ENCODE data around the gene GRIP2.

GRIP2 gene

DNA sequence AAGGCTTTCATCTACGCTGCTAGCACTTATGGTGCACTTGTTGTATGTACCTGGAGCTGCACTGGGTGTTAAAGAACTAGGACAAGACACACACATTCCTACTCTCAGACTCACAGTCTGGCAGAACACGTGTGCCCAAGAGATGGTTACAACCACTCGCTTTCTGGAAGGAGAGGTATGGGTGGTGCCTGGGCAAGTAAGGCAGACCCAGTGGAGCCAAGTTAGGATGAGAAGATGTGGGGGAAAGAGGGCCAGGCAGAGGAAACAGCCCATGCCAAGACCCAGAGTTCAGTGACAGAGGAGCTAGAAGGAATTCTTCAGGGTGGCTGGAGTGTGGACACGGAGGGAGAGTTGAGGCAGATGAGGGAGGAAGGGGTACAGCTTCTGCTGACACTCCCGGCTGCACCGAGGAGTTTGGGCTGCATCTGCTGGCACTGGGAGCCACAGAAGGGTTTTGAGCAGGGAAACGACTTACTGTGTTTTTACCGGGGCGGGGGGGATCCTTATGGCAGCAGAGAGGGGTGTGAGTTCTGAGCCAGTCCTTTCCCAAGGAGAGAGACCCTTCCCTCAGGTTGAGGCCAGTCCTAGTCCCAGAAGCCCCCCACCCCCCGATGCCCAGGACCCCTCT, 59.0 kb downstream of the GRIP2 start:
- no peak for DNase-seq

DNA sequence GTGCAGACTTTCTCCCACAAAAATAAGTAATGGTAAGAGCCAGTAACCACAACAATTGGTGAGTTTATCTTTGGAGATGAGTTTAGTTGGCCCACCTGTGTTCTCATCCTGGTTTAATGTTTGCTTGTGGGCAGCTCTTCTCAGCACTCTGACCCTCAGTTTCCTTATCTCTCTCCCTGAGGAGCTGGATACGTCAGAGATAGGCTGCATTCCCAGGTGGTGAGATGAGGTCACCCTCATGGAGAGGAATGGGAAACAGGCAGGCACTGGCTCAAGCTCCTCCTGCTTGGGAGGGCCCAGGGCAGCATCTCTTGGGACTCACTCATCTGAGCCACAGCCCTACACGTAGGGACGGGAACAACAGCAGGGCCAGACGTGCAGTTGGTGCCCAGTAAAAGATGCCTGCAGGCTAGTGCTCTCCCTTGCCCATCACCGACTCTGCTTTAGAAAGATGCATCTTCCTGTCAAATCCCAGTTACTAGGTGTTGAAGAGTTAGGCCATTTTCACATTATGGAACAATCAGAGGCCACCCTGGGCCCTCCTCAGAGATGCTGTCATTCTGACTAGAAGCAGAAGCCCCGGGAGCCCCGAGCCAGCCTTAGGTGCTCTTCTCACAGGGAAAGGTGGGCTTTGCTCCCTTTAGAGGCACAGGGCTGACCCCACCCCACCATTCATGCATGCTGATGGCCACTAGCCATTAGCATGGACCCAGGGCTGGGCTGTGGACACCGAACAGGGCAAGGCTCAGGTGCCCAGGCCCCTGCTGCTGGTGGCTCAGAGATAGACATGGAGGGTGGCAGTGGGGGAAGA, 59.7 kb downstream of the GRIP2 start:
- DNase-seq: no peak

DNA sequence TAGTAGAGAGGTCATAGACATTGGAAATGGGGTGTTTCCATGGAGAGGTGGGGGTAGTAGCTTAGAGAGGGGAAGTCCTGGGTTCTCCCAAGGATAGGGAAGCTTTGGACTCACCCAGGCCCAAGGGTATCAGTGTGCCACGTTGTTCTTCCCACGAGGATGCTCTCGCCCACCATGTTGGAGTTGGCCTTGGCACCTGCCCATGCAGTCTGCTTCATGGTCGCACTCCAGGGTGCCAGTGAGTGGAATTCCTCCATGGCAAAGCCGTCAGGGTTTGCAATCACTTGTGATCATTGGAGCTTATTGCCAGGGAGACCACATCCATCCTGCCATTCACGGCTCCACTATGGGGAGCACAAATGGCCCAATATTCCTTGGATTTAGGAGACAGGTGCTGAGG, 60.6 kb downstream of the GRIP2 start:
- DNase-seq: no peak

DNA sequence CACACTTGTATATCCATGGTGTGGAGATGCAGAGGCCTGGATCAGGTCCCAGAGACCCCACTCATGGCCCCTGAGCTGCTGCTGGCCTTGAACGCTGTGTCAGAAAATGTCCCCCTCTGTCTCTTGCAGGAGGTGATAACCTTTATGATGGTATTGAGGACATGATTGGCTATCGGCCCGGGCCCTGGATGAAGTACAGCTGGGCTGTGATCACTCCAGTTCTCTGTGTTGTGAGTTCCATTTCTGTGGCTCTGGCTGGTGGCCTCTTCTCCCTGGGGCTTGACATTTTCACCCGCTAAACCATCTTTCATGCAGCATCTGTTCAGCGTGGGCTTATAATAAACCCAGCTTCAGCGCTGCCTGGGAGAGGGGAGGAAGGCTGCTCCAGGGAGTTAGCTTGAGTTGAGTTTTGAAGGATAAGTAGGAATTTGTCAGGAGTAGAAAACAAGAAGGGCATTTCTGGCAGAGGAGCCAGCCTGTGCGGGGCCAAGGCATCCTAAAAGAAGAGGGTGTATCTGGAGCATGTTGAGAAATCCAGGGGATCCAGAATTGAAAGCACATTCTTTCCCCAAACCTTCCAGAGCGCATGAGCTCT, 61.1 kb downstream of the GRIP2 start:
- DNase-seq: no peak

DNA sequence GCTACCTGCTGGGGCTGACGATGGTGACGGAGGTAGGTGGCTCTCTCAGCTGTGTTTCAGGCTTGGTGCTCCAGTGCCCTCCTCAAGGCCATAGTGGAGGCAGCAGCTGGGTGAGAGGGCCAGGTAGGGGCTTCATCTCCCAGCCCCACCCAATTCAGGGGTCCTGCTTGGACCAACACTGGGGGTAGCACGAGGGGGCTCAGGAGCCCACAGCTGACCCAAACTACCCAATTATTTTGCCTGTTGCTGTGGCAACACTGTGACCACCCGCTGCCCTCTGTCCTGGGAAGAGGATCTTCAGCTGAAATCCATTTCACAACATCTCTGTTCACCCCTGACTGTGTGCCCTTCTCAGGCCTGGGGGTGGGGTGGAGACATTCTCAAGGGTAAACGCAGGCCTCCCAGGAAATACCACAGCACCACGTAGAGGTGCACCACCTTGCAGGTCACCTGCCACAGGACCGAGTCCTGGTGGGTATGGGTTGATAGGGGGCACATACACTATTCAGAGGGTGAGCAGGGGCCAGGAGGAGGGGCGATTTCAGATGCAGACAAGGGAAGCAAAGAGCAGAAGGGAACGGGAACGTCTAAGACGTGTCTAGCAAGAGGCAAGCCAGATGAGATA, 62.7 kb downstream of the GRIP2 start:
- no peak for DNase-seq

DNA sequence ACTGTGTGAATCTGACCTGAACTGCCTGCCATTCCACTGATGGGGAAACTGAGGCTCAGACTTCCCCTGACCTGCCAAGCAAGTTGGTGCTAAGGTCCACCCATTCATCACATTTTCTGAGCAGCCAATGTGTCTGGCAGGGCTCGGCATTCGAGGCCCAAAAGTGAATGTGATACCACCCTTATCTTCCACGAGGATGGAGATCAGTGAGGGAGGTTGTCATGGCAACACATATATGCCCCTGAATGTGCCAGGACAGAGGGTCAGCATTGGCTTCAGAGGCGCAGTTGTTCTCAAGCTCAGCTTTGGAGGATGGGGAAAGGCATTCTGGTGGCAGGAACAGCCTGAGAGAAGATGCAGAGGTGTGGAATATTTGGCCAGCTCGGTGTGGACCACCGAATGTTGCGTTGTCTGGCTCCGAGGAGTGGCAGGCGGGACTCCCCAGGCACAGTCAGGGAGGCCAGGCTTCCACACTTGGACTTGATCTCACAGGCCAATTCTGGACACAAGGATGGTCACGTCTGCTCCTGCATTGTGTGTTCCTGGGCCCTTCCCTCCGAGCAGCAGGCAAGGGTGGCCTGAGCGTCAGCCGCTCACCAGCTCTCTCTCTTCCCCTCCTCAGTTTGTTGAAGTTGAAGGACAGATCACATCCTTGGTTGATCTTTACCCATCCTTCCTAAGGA, 63.4 kb downstream of the GRIP2 start:
- no peak for DNase-seq

DNA sequence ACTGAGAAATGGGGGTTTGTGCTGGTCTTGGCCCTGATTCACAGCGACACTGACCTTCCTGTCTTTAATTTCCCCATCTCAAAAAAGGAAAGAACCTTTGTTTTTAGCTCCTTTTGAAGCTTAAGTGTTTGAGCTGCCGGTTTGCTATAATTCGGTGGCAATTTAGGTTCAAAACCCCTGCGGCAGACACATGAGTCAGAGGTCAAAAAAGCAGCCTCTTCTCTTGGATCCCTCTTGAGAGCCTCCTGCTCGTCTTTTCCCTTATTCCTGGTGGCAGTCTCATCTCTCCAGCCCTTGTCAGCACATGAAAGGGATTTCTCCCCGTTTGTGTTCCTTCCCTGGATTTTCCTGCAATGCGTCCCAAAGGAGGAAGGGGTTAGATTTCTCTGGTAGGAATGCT, 64.5 kb downstream of the GRIP2 start:
- DNase-seq: no peak

DNA sequence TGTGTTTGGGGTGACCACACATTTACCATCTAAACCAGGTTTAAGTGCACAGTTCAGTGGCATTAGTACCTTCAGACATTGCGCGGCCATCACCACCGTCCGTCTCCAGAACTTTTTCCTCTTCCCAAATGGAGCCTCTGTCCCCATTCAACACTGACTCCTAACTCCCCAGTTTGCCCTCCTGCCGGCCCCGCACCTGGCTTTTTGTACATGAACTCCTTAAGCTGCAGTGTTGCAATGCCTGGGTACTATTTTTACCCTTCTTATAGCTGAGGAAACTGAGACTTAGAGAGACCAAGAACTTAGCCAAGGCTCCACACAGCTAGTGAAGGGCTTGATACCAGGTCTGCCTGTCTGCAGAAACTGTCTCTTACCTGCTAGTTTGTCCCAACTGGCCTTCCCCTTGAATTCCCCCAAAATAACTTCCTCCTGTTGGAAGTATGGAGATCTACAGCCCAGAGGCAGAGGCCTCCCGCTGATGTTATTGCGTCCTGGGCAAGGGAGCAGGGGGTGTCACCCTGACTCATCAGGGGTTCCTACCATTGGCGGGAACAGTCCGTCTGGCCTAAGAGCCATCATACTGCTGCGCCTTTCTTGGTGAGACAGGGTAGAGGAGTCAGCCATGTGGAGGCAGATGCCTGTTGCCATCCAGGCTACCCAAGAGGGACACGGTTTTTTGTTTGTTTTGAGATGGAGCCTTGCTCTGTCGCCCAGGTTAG, 65.6 kb downstream of the GRIP2 start:
- DNase-seq: no peak

DNA sequence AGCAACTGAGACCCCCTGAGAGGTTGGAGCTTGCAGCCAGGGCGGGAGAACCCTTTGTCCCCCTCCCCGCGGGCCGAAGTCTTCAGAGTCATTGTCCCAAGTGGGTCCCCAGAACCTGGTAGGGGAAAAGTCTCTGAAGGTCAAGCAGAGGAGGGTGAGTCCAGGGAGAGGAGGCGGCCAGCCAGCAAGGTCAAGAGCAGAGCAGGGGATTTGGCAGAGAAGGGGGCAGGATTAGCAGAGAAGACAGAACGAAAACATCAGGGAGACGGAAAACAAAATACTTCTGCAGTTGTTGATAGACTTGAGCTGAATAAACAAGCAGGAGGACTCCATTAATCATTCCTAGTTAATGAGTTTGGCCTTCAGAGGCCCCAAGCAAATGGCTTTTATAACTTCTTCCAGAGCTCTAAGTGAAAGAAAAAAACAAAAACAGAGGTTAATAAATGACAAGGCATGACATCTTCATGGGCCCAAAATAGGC, 66.7 kb downstream of the GRIP2 start:
- no peak for DNase-seq

DNA sequence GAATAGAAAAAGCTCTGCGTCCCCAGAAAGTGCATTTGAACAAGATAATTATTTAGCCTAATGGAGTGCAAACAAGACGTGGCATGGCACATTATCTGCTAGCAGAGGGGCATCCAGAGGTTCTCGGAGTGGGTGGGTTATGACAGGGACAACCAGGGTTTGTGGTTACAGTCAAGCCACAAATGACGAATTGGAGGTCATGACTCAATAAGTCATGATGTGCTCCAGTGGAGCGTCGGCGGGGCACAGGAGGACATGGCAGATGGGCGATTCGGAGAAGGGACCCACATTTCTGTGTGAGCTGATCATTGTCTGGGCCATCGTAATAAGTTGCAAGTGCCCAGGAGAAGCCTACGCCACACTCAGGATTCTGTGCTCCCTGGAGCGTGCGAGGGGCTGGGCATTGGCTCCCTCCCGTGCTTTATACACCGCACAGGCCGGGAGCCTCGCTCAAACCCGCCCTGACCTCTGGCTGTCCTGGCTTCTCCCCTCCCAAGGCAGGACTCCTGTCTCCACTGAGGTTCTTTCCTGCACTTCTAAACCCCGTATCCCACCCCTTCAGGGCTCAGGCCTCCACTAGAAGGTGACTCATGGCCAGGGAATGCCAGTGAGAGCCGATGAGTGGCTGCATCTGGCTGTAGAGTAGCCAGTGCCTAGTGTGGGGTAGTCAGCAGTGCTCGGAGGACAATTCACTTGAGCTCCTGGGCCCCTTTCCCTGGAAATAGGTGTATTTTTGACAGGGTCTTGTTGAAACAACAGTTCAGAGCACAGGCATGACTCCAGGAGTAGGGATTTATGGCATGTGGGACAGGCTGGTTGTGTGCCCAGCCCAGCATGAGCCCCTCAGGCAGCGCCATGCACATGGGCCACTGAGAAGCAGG, 67.4 kb downstream of the GRIP2 start:
- DNase-seq: no peak

DNA sequence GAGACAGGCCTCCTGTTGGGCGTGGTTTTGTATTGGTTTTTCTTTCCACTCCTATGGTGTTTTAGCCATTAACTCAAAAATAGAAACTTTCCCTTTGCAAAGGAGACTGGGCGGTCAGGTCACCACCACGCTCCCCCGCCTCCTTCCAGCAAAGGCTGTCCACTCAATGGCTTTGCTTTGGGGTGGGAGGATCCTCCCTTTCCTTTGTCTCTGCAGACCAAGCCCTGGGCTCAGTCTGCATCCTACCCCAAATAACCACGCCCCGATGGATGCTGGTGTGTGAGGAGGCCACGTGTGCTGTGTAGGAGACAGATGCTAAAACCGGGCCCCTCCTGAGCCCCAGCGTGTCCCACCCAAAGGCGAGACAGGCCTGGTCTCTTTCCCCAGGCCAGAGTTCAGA, 68.5 kb downstream of the GRIP2 start:
- DNase-seq: no peak

DNA sequence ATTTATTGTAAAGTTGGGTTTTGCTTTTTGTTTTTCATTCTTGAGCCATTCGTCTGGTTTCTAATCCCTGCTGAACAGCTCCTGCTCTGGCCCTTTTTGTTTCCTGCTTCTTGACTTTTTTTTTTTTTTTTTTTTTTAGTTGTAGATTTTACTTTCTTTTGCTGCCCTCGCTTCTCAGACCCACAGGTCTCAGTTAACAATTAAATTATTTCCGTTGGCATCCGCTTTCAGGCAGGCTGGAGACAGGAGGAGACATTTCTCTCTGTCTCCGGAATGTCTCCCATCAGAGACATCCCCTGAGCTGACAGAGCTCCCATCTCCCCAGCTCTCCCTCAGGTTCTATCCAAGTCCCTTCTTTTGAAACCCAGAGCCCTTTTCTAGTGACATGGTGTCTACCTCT, 69.1 kb downstream of the GRIP2 start:
- DNase-seq: no peak

DNA sequence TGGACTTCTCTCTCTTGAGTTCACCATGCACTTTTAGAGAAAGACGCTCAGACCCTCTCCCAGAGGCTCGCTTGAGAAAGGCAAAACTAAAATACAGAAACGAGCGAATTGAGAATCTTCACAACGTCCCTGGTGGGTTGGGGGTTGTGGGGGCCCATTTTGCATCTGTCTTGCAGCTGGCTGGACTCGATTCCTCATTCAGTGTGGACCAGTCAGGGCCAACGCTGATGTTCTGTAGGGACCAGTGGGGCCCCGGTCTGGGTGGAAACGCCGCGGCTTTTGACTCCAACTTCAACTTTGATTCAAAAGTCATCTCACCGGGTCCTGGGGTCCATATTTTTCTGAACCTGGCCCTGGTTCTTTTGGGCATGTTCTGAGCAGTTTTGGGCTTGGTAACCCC, 69.7 kb downstream of the GRIP2 start:
- no peak for DNase-seq

DNA sequence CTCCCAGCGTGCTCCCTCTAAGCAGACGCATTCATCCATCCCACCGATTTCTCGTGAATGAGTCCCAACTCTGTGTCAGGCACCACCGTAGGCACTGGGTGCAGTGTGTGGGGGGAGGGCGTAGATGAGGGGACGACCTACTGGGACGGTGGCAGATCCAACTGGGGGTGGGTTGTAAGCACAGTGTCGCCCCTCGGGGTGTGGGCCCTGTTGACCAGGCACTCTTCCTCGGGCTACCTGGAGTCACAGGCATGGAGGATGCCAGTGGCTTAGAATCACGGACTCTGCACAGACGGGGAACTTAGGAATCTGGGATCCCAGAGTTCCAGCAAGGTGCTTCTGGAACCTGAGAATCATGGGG, 71.5 kb downstream of the GRIP2 start:
- DNase-seq: no peak

DNA sequence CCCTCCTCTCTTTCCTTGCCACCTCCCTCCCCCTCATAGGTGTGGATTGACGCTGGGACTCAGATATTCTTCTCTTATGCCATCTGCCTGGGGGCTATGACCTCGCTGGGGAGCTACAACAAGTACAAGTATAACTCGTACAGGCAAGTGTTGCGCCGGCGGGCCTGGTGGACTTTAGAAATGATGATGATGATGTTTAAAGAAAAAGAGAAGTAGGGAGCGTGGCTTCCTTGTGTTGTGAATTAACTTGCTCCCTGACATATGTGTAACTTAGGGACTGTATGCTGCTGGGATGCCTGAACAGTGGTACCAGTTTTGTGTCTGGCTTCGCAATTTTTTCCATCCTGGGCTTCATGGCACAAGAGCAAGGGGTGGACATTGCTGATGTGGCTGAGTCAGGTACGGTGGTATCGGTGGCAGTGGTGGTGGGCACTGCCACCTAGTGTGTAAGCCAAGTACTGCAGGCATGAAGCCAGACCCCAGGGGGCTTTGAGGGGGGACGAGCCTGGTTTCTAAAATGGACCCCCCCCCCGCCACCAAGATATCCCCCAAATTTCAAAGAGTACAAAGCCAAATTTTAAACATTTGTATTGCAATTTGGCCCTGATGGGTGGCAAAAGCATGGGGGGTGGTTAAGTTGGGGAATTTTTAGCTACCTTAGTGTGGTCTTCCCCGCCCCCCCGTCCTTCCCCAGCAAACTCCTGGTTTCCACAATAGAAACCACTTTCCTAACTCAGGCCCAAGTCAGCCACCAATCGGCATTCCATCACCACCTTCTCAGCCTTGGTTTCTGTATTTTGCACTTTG, 72.1 kb downstream of the GRIP2 start:
- DNase-seq: no peak

DNA sequence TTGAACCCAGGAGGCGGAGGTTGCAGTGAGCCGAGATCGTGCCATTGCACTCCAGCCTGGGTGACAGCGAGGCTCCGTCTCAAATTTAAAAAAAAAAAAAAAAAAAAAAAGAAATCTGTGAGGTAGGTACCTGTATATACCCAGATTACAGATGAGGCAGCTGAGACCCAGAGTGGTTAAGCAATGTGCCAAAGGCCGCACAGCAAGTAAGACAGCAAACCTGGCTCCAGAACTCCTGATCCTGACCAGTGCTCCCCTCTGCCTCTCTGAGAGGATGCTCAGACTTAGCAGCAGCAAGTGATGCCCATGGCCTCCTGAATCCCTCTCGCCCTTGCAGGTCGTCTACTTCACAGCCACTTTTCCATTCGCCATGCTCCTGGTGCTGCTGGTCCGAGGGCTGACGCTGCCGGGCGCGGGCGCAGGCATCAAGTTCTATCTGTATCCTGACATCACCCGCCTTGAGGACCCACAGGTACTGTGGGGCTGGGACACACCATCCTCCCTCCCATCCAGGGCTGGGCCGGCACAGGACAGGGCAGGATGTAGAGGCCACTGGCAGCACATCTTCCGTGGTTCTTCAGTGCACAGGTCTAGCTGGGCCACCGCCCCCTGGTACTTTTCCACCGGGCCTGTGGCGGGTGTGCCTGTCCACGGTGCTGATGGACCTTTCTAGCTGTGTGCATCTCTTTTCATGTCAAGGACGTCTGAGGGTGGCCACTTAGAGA, 73.8 kb downstream of the GRIP2 start:
- no peak for DNase-seq

DNA sequence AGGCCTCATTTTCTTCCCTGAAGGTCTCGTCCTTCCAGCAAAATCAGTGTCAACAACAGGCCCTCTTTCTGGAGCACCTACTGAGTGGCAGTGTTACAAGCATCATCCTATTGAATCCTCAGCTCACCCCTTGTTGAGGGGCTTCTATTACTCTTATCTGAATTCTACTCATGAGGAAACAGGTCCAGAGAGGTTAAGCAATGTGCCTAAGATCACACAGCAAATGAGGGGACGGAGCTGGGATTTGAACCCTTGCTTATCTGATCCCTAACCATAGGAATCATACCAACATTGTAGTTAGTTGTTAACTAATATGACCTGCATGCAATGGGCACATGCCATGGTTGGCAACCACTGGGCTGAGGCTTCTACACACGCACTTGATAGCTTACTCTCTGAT, 74.7 kb downstream of the GRIP2 start:
- DNase-seq: no peak

DNA sequence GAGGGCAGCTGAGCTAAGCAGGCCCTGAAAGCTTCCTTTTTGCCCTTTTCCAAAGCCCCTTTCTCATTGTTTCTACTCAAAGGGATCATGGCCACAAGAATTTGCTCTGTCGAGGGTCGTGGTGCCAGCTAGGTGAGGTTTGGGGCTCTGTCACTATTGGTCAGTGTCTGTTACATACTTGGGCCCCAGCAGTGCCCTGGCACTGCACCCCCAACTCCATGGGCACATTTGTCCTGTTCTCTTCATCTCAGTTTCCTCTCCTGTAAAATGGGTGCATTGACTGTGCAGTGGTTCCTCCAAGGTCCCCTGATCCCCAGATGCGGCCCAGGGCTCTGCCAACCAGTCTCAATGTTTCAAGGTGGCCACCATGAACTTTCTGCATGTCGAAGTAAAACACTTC, 75.6 kb downstream of the GRIP2 start:
- DNase-seq: no peak

DNA sequence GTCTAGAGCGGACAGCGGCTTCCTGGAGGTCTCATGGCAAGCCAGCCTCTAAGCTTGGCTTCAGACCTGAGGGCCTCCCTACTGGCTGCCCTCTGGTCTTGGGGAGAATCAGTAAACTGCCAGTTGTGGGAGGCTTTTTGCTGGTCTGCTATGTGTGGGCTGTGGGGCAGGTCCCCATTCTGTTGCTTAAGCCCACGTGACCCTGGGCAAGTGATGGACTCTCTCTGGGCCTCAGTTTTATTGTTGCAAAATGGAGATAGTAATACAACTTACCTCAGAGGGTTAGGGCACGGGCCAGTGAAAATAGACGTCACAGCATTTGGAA, 76.0 kb downstream of the GRIP2 start:
- DNase-seq: no peak
